A673 (cell line): ENCODE measurements around the gene ZBTB47.

Experiments
- CTCF ChIP-seq: fragments of 300-800, 200-600 bp; sonication (generic); conservative IDR thresholded peaks from 2 replicates; pipeline ENCODE4 v1.5.1; 2017; ENCODE audit warnings: low read depth, mild to moderate bottlenecking, antibody characterized with exemption, low read length, moderate library complexity, mixed read lengths
- EZH2 ChIP-seq: fragments of 200-600 bp; sonication (generic); IDR thresholded peaks from 2 replicates; pipeline ENCODE4 v1.6.1; 2017; ENCODE audit warnings: borderline replicate concordance, low read depth, mild to moderate bottlenecking, mixed read lengths, antibody characterized with exemption, low read length; ENCODE audit not compliant: poor library complexity, severe bottlenecking

GRCh38 chr3:42697289-42698051 is 44.0 kb downstream of the ZBTB47 start:
- no peak for TF ChIP-seq CTCF
- TF ChIP-seq EZH2: no peak
